Measurements from ENCODE around the gene BABAM2.

Gene BABAM2

DNA sequence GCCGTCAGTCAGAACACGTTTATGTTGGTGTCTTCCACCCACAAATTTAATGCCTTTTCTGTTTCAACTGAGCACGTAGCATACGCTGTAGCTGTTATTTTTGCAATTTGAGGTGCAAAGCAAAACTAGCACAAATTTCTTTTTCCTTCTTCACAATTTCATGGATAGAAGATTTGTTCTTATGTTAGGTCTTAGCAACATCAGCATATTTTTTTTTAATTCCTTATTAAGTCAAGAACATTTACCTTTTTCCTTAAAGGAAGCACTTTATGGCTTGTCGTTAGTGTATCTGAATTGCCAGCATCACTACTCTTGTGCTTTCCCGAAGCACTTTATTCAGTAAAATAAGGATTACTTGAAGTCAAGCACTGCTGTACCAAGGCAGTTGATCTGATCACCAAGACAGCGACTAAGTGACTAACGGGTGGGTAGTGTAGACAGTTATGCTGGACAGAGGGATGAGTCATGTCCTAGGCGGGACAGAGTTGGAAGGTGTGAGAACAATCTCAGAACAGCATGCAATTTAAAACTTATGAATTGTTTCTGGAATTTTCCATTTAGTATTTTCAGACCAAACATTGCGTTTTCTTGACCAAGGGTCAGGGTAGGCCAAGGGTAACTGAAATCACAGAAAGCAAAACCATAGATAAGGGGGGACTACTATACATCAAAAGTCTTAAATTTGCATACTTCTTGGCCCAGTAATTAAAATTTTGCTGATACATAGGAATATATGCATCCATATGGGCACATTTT, 13.3 kb downstream of the BABAM2 start:
- DNase-seq: no peak
- H3K9ac ChIP-seq (ENCODE audit: low read depth, low read length): no peak overlapping the region
- H3K27me3 ChIP-seq (ENCODE audit: insufficient read depth, low read length, poor library complexity): no peaks in the 10 kb centered on the region
- no peaks in the 10 kb centered on the region for H4K20me1 ChIP-seq (ENCODE audit: insufficient read depth, low read length)
- no peak for TF ChIP-seq EZH2 (IDR thresholded peaks at IDR 0.05; ENCODE audit: borderline replicate concordance, low read depth, low read length, severe bottlenecking)
- TF ChIP-seq, protein P1, sequence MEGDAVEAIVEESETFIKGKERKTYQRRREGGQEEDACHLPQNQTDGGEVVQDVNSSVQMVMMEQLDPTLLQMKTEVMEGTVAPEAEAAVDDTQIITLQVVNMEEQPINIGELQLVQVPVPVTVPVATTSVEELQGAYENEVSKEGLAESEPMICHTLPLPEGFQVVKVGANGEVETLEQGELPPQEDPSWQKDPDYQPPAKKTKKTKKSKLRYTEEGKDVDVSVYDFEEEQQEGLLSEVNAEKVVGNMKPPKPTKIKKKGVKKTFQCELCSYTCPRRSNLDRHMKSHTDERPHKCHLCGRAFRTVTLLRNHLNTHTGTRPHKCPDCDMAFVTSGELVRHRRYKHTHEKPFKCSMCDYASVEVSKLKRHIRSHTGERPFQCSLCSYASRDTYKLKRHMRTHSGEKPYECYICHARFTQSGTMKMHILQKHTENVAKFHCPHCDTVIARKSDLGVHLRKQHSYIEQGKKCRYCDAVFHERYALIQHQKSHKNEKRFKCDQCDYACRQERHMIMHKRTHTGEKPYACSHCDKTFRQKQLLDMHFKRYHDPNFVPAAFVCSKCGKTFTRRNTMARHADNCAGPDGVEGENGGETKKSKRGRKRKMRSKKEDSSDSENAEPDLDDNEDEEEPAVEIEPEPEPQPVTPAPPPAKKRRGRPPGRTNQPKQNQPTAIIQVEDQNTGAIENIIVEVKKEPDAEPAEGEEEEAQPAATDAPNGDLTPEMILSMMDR (IDR thresholded peaks at IDR 0.05; ENCODE audit: borderline replicate concordance, extremely low read depth, low read length, poor library complexity, severe bottlenecking): no peak
- no peaks in the 10 kb centered on the region for H3K4me1 ChIP-seq (ENCODE audit: insufficient read depth, low read length)
- H3K79me2 ChIP-seq (ENCODE audit: insufficient read depth, low read length): peaks cover 15% of the 10 kb centered on the region
- peaks cover 12% of the 10 kb centered on the region; the same call in 1 of the 2 replicates for H3K36me3 ChIP-seq (ENCODE audit: insufficient read depth, low read length)
- no peak overlapping the region for H2AFZ ChIP-seq (ENCODE audit: low read depth, low read length)
- ATAC-seq (ENCODE audit: insufficient read depth, low read depth): no peak
- no peak overlapping the region for H3K4me3 ChIP-seq (ENCODE audit: low read depth in 1 of 2, low read length in 2 of 2)
- H3K27ac ChIP-seq (ENCODE audit: low read length): no peak overlapping the region
- no peaks in the 10 kb centered on the region for H3K9me3 ChIP-seq (ENCODE audit: insufficient read depth, low read length, severe bottlenecking)
- H3K4me2 ChIP-seq (ENCODE audit: insufficient read depth, low read length): no peak overlapping the region

DNA sequence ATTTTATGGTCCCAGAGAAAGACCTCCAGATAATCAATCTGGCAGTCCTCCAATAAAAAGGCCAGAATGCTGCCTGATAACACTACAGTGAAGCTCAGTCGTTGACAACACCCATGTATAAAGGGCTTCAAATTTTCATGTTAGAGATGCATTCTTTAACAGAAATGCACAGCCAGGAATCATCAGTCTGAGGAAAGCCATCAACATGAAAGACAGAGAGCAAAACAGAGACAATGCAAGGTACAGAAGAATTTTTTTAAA, 13.8 kb downstream of the BABAM2 start:
- H3K9ac ChIP-seq (ENCODE audit: low read depth, low read length): no peak overlapping the region
- ATAC-seq (ENCODE audit: insufficient read depth, low read depth) (no peak), DNase-seq (no peak)
- H2AFZ ChIP-seq (ENCODE audit: low read depth, low read length): no peak overlapping the region
- TF ChIP-seq EZH2 (IDR thresholded peaks at IDR 0.05; ENCODE audit: borderline replicate concordance, low read depth, low read length, severe bottlenecking): no peak
- TF ChIP-seq, protein P1 (IDR thresholded peaks at IDR 0.05; ENCODE audit: borderline replicate concordance, extremely low read depth, low read length, poor library complexity, severe bottlenecking): no peak
- H3K4me1 ChIP-seq (ENCODE audit: insufficient read depth, low read length): no peaks in the 10 kb centered on the region
- H3K4me2 ChIP-seq (ENCODE audit: insufficient read depth, low read length): no peak overlapping the region
- peaks cover 12% of the 10 kb centered on the region; the same call in 1 of the 2 replicates for H3K36me3 ChIP-seq (ENCODE audit: insufficient read depth, low read length)
- H3K4me3 ChIP-seq (ENCODE audit: low read depth in 1 of 2, low read length in 2 of 2): no peak overlapping the region
- no peak overlapping the region for H3K27ac ChIP-seq (ENCODE audit: low read length)
- H4K20me1 ChIP-seq (ENCODE audit: insufficient read depth, low read length): no peaks in the 10 kb centered on the region
- H3K79me2 ChIP-seq (ENCODE audit: insufficient read depth, low read length): peaks cover 15% of the 10 kb centered on the region
- H3K27me3 ChIP-seq (ENCODE audit: insufficient read depth, low read length, poor library complexity): no peaks in the 10 kb centered on the region
- H3K9me3 ChIP-seq (ENCODE audit: insufficient read depth, low read length, severe bottlenecking): no peaks in the 10 kb centered on the region

GRCh38 chr2:27906074-27906473, 15.5 kb downstream of the BABAM2 start:
- H3K36me3 ChIP-seq (ENCODE audit: insufficient read depth, low read length): peaks cover 9% of the 10 kb centered on the region; the same call in 1 of the 2 replicates
- H3K27ac ChIP-seq (ENCODE audit: low read length): no peak overlapping the region
- H4K20me1 ChIP-seq (ENCODE audit: insufficient read depth, low read length): no peaks in the 10 kb centered on the region
- ATAC-seq (ENCODE audit: insufficient read depth, low read depth): no peak
- H3K9ac ChIP-seq (ENCODE audit: low read depth, low read length): no peak overlapping the region
- H3K9me3 ChIP-seq (ENCODE audit: insufficient read depth, low read length, severe bottlenecking): no peaks in the 10 kb centered on the region
- H3K4me3 ChIP-seq (ENCODE audit: low read depth in 1 of 2, low read length in 2 of 2): no peak overlapping the region
- no peak for TF ChIP-seq EZH2 (IDR thresholded peaks at IDR 0.05; ENCODE audit: borderline replicate concordance, low read depth, low read length, severe bottlenecking)
- TF ChIP-seq, protein P1 (IDR thresholded peaks at IDR 0.05; ENCODE audit: borderline replicate concordance, extremely low read depth, low read length, poor library complexity, severe bottlenecking): no peak
- H3K79me2 ChIP-seq (ENCODE audit: insufficient read depth, low read length): peaks cover 15% of the 10 kb centered on the region
- H3K4me2 ChIP-seq (ENCODE audit: insufficient read depth, low read length): no peak overlapping the region
- DNase-seq: no peak
- H2AFZ ChIP-seq (ENCODE audit: low read depth, low read length): no peak overlapping the region
- H3K27me3 ChIP-seq (ENCODE audit: insufficient read depth, low read length, poor library complexity): no peaks in the 10 kb centered on the region
- no peaks in the 10 kb centered on the region for H3K4me1 ChIP-seq (ENCODE audit: insufficient read depth, low read length)

Measured in DND-41 (cell line).